Adrenal gland (tissue), 5 donors: ENCODE results near the gene ACSF2.

Experiments
- POLR2A ChIP-seq, 2 donors: fragments of 450-650 bp; IDR thresholded peaks; one replicate each; pipeline ENCODE4 v1.6.1; 2017; ENCODE audit warnings: antibody characterized with exemption in 2 of 2, mild to moderate bottlenecking in 2 of 2, moderate library complexity in 1 of 2
- TF ChIP-seq, protein P1 (sequence below), 6 experiments: fragments of 450-650 bp in 4 of 6; fragments of 200-600 bp in 2 of 6; sonication (generic) in 1 of 6; IDR thresholded peaks; 1 replicate in 5 of 6; 2 replicates in 1 of 6; pipeline versions ENCODE4 v1.5.1 to v1.8.0; 2016 to 2021; ENCODE audit warnings: antibody characterized with exemption in 6 of 6, mild to moderate bottlenecking in 2 of 6, moderate library complexity in 1 of 6
- donor health status: DM: no; HTN: no; CAD: no.

DNA sequence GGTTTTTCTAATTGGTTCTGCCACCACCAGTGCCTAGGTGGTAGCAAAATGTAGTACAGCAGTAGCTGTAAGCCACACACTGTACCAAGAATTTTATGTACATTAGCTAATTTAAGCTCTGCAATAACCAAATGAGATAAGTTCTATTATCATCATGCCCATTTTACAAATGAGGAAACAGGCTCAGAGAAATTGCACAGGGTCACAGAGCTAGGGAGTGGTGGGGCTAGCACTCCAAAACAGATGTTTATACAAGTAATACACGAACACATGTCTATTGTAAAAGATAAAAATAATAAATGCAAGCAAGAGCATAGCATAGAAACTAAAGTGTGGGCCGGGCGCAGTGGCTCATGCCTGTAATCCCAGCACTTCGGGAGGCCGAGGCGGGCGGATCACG, 66.2 kb downstream of the ACSF2 start:
- TF ChIP-seq, protein P1, sequence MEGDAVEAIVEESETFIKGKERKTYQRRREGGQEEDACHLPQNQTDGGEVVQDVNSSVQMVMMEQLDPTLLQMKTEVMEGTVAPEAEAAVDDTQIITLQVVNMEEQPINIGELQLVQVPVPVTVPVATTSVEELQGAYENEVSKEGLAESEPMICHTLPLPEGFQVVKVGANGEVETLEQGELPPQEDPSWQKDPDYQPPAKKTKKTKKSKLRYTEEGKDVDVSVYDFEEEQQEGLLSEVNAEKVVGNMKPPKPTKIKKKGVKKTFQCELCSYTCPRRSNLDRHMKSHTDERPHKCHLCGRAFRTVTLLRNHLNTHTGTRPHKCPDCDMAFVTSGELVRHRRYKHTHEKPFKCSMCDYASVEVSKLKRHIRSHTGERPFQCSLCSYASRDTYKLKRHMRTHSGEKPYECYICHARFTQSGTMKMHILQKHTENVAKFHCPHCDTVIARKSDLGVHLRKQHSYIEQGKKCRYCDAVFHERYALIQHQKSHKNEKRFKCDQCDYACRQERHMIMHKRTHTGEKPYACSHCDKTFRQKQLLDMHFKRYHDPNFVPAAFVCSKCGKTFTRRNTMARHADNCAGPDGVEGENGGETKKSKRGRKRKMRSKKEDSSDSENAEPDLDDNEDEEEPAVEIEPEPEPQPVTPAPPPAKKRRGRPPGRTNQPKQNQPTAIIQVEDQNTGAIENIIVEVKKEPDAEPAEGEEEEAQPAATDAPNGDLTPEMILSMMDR (IDR thresholded peaks at IDR 0.05) = no peak
- TF ChIP-seq POLR2A (IDR thresholded peaks at IDR 0.05) = no peak
